Stimulated activated naive CD8-positive, alpha-beta T cell treated with anti-CD3 and anti-CD28 coated beads, Interleukin-15, amount 100 ng/mL, for 72 hours (primary cell): ENCODE results near the gene GAB1.
"Not testable (repeated sequence)": the region's sequence is repeated elsewhere in the genome, so short reads cannot be mapped to it uniquely, and the experiment has no call there.

Experiments used
- ATAC-seq: fragments of 150-1000 bp; cut with Tn5 transposase; 2 replicates; pipeline ENCODE4 v1.10.0; 2021; ENCODE audit warnings: mild to moderate bottlenecking, moderate library complexity
- DNase-seq, 2 donors: peaks; one replicate each; pipeline ENCODE4 v3.0.0; 2021 to 2022
- H3K27ac Mint-ChIP-seq, 2 donors: one replicate each; pipeline ENCODE4 v1.8.0; 2022; ENCODE audit warnings: mild to moderate bottlenecking in 2 of 2, mixed read lengths in 2 of 2, moderate library complexity in 2 of 2
- H3K27me3 Mint-ChIP-seq: one replicate; pipeline ENCODE4 v1.8.0; 2022; ENCODE audit warnings: mixed read lengths
- H3K4me1 Mint-ChIP-seq: one replicate; pipeline ENCODE4 v1.8.0; 2022; ENCODE audit warnings: mild to moderate bottlenecking, mixed read lengths
- H3K4me3 Mint-ChIP-seq, 2 donors: one replicate each; pipeline ENCODE4 v1.8.0; 2022; ENCODE audit warnings: mild to moderate bottlenecking in 2 of 2, mixed read lengths in 2 of 2, moderate library complexity in 1 of 2
- H3K9me3 Mint-ChIP-seq, 2 donors: one replicate each; pipeline ENCODE4 v1.8.0; 2022; ENCODE audit warnings: mixed read lengths in 2 of 2

The GAB1 gene

GRCh38 chr4:143348233-143349077, 11.8 kb downstream of the GAB1 start:
- no peak overlapping the region for H3K27ac Mint-ChIP-seq
- H3K9me3 Mint-ChIP-seq: no peaks in the 10 kb centered on the region
- DNase-seq (no peak), ATAC-seq (no peak)
- peaks cover 29% of the 10 kb centered on the region for H3K27me3 Mint-ChIP-seq
- H3K4me3 Mint-ChIP-seq: no peak overlapping the region
- H3K4me1 Mint-ChIP-seq: no peaks in the 10 kb centered on the region

GRCh38 chr4:143349858-143350527, 13.3 kb downstream of the GAB1 start:
- not testable (repeated sequence) for ATAC-seq, H3K4me1 Mint-ChIP-seq, H3K9me3 Mint-ChIP-seq, DNase-seq, H3K27ac Mint-ChIP-seq, H3K4me3 Mint-ChIP-seq
- peaks cover 20% of the 10 kb centered on the region for H3K27me3 Mint-ChIP-seq

GRCh38 chr4:143351149-143351691, 14.5 kb downstream of the GAB1 start:
- Mint-ChIP-seq H3K27me3 (peaks cover 14% of the 10 kb centered on the region), H3K9me3 (no peaks in the 10 kb centered on the region), H3K4me3 (no peak overlapping the region), H3K27ac (no peak overlapping the region), H3K4me1 (no peaks in the 10 kb centered on the region)
- ATAC-seq: no peak
- DNase-seq: no peak

- no peak overlapping the region for H3K4me3 Mint-ChIP-seq
- H3K9me3 Mint-ChIP-seq: no peaks in the 10 kb centered on the region
- H3K27ac Mint-ChIP-seq: no peak overlapping the region
- ATAC-seq: no peak
- no peak for DNase-seq
- peaks cover under 1% of the 10 kb centered on the region for H3K4me1 Mint-ChIP-seq
- H3K27me3 Mint-ChIP-seq: peaks cover 10% of the 10 kb centered on the region
These were observed 15.2 kb downstream of the GAB1 start for GRCh38 chr4:143351774-143352451.

GRCh38 chr4:143352720-143353119, 16.0 kb downstream of the GAB1 start:
- H3K27ac Mint-ChIP-seq: no peak overlapping the region
- no peak overlapping the region for H3K4me3 Mint-ChIP-seq
- H3K4me1 Mint-ChIP-seq: peaks cover 7% of the 10 kb centered on the region
- ATAC-seq (no peak), DNase-seq (no peak)
- H3K27me3 Mint-ChIP-seq: peaks cover 10% of the 10 kb centered on the region
- no peaks in the 10 kb centered on the region for H3K9me3 Mint-ChIP-seq

GRCh38 chr4:143353797-143354196, 17.1 kb downstream of the GAB1 start:
- Mint-ChIP-seq H3K9me3 (no peaks in the 10 kb centered on the region), H3K27me3 (peaks cover 10% of the 10 kb centered on the region), H3K27ac (no peak overlapping the region), H3K4me3 (no peak overlapping the region), H3K4me1 (peaks cover 12% of the 10 kb centered on the region)
- ATAC-seq (no peak), DNase-seq (no peak)

- no peaks in the 10 kb centered on the region for H3K9me3 Mint-ChIP-seq
- peaks cover 10% of the 10 kb centered on the region for H3K27me3 Mint-ChIP-seq
- H3K4me1 Mint-ChIP-seq: peaks cover 24% of the 10 kb centered on the region
- H3K4me3 Mint-ChIP-seq: no peak overlapping the region
- ATAC-seq: no peak
- H3K27ac Mint-ChIP-seq: no peak overlapping the region
- DNase-seq: no peak
These were observed 18.3 kb downstream of the GAB1 start for GRCh38 chr4:143354990-143355389.

GRCh38 chr4:143355540-143356217, 19.0 kb downstream of the GAB1 start:
- ATAC-seq (no peak), DNase-seq (no peak)
- H3K4me1 Mint-ChIP-seq: peaks cover 26% of the 10 kb centered on the region
- no peak overlapping the region for H3K4me3 Mint-ChIP-seq
- no peak overlapping the region for H3K27ac Mint-ChIP-seq
- peaks cover 10% of the 10 kb centered on the region for H3K27me3 Mint-ChIP-seq
- H3K9me3 Mint-ChIP-seq: no peaks in the 10 kb centered on the region

GRCh38 chr4:143356493-143356892, 19.8 kb downstream of the GAB1 start:
- H3K27me3 Mint-ChIP-seq: peaks cover 10% of the 10 kb centered on the region
- no peak for DNase-seq
- ATAC-seq: no peak

GRCh38 chr4:143357161-143357845, 20.6 kb downstream of the GAB1 start:
- no peak overlapping the region for H3K27ac Mint-ChIP-seq

More at GRCh38 chr4:143356493-143356892, 19.8 kb downstream of the GAB1 start:
- no peaks in the 10 kb centered on the region for H3K9me3 Mint-ChIP-seq
- peaks cover 32% of the 10 kb centered on the region for H3K4me1 Mint-ChIP-seq
- no peak overlapping the region for H3K4me3 Mint-ChIP-seq
- H3K27ac Mint-ChIP-seq: no peak overlapping the region

GRCh38 chr4:143358419-143358818, 21.7 kb downstream of the GAB1 start:
- peak overlapping the region in 1 of 2 donors; percentile 70 for H3K4me3 Mint-ChIP-seq
- no peaks in the 10 kb centered on the region for H3K27me3 Mint-ChIP-seq
- H3K9me3 Mint-ChIP-seq: no peaks in the 10 kb centered on the region
- H3K4me1 Mint-ChIP-seq: peaks cover 44% of the 10 kb centered on the region
- H3K27ac Mint-ChIP-seq: peak overlapping the region in 1 of 2 donors; percentile 91
- DNase-seq: no peak
- no peak for ATAC-seq

More at GRCh38 chr4:143357161-143357845, 20.6 kb downstream of the GAB1 start:
- H3K4me3 Mint-ChIP-seq: no peak overlapping the region
- ATAC-seq: peak; percentile 32
- peak in 1 of 2 donors; percentile 20 for DNase-seq
- no peaks in the 10 kb centered on the region for H3K9me3 Mint-ChIP-seq
- peaks cover 40% of the 10 kb centered on the region for H3K4me1 Mint-ChIP-seq
- H3K27me3 Mint-ChIP-seq: peaks cover 10% of the 10 kb centered on the region

- Mint-ChIP-seq H3K9me3 (no peaks in the 10 kb centered on the region), H3K27ac (peak overlapping the region; percentile 91 to 95), H3K4me1 (peaks cover 44% of the 10 kb centered on the region), H3K27me3 (no peaks in the 10 kb centered on the region), H3K4me3 (peak overlapping the region; percentile 70 to 72)
- ATAC-seq: peak; percentile 95
- peak; percentile 32 to 64 for DNase-seq
These were observed 22.4 kb downstream of the GAB1 start for GRCh38 chr4:143358923-143359643.

- DNase-seq (no peak), ATAC-seq (peak; percentile 7)
- Mint-ChIP-seq H3K9me3 (no peaks in the 10 kb centered on the region), H3K27ac (peak overlapping the region; percentile 91 to 95), H3K4me1 (peaks cover 44% of the 10 kb centered on the region), H3K4me3 (peak overlapping the region; percentile 70 to 72), H3K27me3 (no peaks in the 10 kb centered on the region)
These were observed 23.0 kb downstream of the GAB1 start for GRCh38 chr4:143359644-143360193.
